PFSK-1 (cell line): ENCODE results near the gene RAB3IP.

Experiments
- POLR2AphosphoS5 ChIP-seq: IDR thresholded peaks from 2 replicates; pipeline ENCODE4 v1.6.1; 2012; ENCODE audit warnings: low read depth, mild to moderate bottlenecking, control low read depth, low read length, moderate library complexity
- REST ChIP-seq, 2 experiments: IDR thresholded peaks; 2 replicates each; pipeline versions ENCODE4 v1.6.1 to v1.8.0; 2011 to 2012; ENCODE audit warnings: low read depth in 2 of 2, low read length in 2 of 2, control low read depth in 1 of 2, inconsistent platforms in 1 of 2, mild to moderate bottlenecking in 1 of 2, moderate library complexity in 1 of 2; ENCODE audit not compliant: insufficient read depth in 1 of 2
- SIN3A ChIP-seq: IDR thresholded peaks from 2 replicates; pipeline ENCODE4 v1.6.1; 2012; ENCODE audit warnings: mild to moderate bottlenecking, low read length, moderate library complexity, borderline replicate concordance; ENCODE audit not compliant: insufficient read depth
- TAF1 ChIP-seq: IDR thresholded peaks from 2 replicates; pipeline ENCODE4 v1.6.1; 2012; ENCODE audit warnings: low read length, control low read depth, borderline replicate concordance; ENCODE audit not compliant: insufficient read depth

- TF ChIP-seq POLR2AphosphoS5, result no peak
- no peak for TF ChIP-seq REST (IDR thresholded peaks at IDR 0.05; ENCODE audit: insufficient read depth in 1 of 2, low read depth in 2 of 2, low read length in 2 of 2)
- TF ChIP-seq SIN3A, result no peak
- no peak for TF ChIP-seq TAF1
Measured at GRCh38 chr12:69756088-69756755, 17.6 kb downstream of the RAB3IP start.
